Measurements from ENCODE around the gene ETV6.

DNA sequence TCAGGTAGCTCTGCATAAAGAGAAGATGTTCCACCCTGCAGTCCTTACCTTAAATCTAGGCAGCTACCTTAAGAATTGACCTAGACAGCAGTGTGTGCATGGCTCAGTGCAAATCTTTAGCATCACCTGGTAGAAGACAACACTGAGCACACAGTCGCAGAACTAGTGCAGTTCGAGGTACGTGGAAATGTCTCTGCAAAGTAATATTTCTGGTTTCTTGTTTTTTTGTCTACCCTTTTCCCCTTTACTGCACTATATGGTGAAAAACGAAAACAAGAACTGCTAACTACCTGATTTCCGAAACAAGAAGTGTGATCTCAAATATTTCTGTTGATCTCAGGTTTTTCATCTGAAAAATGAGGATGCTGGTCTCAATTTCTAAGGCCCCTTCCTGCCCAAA lies 82.5 kb downstream of the ETV6 start:
- TF ChIP-seq POLR2A (IDR thresholded peaks at IDR 0.05), result no peak
- TF ChIP-seq, protein P1, sequence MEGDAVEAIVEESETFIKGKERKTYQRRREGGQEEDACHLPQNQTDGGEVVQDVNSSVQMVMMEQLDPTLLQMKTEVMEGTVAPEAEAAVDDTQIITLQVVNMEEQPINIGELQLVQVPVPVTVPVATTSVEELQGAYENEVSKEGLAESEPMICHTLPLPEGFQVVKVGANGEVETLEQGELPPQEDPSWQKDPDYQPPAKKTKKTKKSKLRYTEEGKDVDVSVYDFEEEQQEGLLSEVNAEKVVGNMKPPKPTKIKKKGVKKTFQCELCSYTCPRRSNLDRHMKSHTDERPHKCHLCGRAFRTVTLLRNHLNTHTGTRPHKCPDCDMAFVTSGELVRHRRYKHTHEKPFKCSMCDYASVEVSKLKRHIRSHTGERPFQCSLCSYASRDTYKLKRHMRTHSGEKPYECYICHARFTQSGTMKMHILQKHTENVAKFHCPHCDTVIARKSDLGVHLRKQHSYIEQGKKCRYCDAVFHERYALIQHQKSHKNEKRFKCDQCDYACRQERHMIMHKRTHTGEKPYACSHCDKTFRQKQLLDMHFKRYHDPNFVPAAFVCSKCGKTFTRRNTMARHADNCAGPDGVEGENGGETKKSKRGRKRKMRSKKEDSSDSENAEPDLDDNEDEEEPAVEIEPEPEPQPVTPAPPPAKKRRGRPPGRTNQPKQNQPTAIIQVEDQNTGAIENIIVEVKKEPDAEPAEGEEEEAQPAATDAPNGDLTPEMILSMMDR (IDR thresholded peaks at IDR 0.05), result no peak

Measured in vagina (tissue), 2 donors.